Prostate gland (tissue), 2 donors: ENCODE measurements around the gene PITPNC1. TPM values are rescaled to one million over a fixed set of nuclear protein-coding genes. Genes with fewer than 3 reads are reported as not detected.
"Not testable (repeated sequence)": the region's sequence is repeated elsewhere in the genome, so short reads cannot be mapped to it uniquely, and the experiment has no call there.

Source experiments
- DNase-seq: peaks from one replicate; pipeline ENCODE4 v3.0.0-alpha.2; 2019; ENCODE audit warnings: low spot score
- H3K27ac ChIP-seq, 2 donors: fragments of 200-600 bp; sonication (generic); 2 replicates each; pipeline ENCODE4 v1.5.1; 2017 to 2019
- H3K27me3 ChIP-seq: fragments of 200-600 bp; sonication (generic); replicated peaks from 2 replicates; pipeline ENCODE4 v1.5.1; 2019; ENCODE audit not compliant: insufficient read depth
- H3K36me3 ChIP-seq, 2 donors: fragments of 200-600 bp; sonication (generic); 1 replicate in 1 of 2; 2 replicates in 1 of 2; pipeline versions ENCODE4 v1.5.1 to v1.8.1; 2017 to 2019
- H3K4me1 ChIP-seq: fragments of 200-600 bp; sonication (generic); replicated peaks from 2 replicates; pipeline ENCODE4 v1.5.1; 2019
- H3K4me3 ChIP-seq, 2 donors: fragments of 200-600 bp; sonication (generic); 2 replicates each; pipeline ENCODE4 v1.5.1; 2017 to 2019
- H3K9me3 ChIP-seq: fragments of 200-600 bp; sonication (generic); 2 replicates; pipeline ENCODE4 v1.5.1; 2017
- POLR2A ChIP-seq: fragments of 450-650 bp; IDR thresholded peaks from one replicate; pipeline ENCODE4 v1.6.1; 2016; ENCODE audit warnings: antibody characterized with exemption, mild to moderate bottlenecking
- POLR2AphosphoS5 ChIP-seq: sonication (generic); formaldehyde crosslinking; IDR thresholded peaks from one replicate; pipeline ENCODE4 v1.6.1; 2017; ENCODE audit warnings: antibody characterized with exemption
- WGBS: methylation state at CpG from one replicate; pipeline ENCODE4 v1.1.5; 2018; 5-methylcytosine and 5-hydroxymethylcytosine counted together
- intact Hi-C: fragments of 100-400 bp; cut with DNase I; formaldehyde crosslinking; loops from one replicate; pipeline ENCODE4 v1.14.2; 2022
- total RNA-seq, 2 donors: library from RNA; depleted of rRNA; stranded (reverse); fragments of >200 nt; gene quantifications; one replicate each; pipeline ENCODE4 v1.1.0, GENCODE V29; 2016
- TF ChIP-seq, protein P1 (sequence below), 4 experiments: fragments of 200-600 bp in 2 of 4; fragments of 450-650 bp in 2 of 4; sonication (generic) in 2 of 4; IDR thresholded peaks; 1 replicate in 3 of 4; 2 replicates in 1 of 4; pipeline ENCODE4 v1.5.1; 2016 to 2019; ENCODE audit warnings: antibody characterized with exemption in 4 of 4, mild to moderate bottlenecking in 2 of 4, moderate library complexity in 2 of 4

PITPNC1 gene
- total RNA-seq, 2 donors from 2014 or later = 10.1 to 12.9 TPM

DNA sequence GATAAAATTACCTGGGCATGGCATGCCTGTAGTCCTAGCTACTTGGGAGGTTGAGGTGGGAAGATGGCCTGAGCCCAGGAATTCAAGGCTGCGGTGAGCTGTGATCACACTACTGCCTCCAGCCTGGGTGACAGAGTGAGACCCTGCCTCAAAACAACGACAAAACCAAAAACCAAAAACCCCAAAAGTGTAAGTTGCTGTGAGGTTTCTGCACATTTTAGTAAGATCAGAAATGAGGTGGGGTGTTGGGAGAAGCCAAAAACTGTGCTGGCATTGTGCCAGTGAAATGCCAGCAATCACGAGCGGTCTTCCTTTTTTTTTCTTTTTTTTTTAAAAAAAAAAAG lies 114.6 kb downstream of the PITPNC1 start:
- no peak for DNase-seq
- intact Hi-C loops = loop anchor here (5.0 kb wide), 1 partner anchor 41 kb away; no protein-coding TSS in a partner anchor
- Histone ChIP-seq H3K4me1 (no peaks in the 10 kb centered on the region), H3K9me3 (no peaks in the 10 kb centered on the region), H3K27me3 (no peaks in the 10 kb centered on the region), H3K27ac (no peak overlapping the region), H3K4me3 (no peak overlapping the region), H3K36me3 (no peaks in the 10 kb centered on the region)
- TF ChIP-seq POLR2AphosphoS5 = no peak
- TF ChIP-seq POLR2A = no peak
- TF ChIP-seq, protein P1, sequence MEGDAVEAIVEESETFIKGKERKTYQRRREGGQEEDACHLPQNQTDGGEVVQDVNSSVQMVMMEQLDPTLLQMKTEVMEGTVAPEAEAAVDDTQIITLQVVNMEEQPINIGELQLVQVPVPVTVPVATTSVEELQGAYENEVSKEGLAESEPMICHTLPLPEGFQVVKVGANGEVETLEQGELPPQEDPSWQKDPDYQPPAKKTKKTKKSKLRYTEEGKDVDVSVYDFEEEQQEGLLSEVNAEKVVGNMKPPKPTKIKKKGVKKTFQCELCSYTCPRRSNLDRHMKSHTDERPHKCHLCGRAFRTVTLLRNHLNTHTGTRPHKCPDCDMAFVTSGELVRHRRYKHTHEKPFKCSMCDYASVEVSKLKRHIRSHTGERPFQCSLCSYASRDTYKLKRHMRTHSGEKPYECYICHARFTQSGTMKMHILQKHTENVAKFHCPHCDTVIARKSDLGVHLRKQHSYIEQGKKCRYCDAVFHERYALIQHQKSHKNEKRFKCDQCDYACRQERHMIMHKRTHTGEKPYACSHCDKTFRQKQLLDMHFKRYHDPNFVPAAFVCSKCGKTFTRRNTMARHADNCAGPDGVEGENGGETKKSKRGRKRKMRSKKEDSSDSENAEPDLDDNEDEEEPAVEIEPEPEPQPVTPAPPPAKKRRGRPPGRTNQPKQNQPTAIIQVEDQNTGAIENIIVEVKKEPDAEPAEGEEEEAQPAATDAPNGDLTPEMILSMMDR (IDR thresholded peaks at IDR 0.05) = no peak
- 63% methylated on average over 4 of the region's 4 CpGs for WGBS

DNA sequence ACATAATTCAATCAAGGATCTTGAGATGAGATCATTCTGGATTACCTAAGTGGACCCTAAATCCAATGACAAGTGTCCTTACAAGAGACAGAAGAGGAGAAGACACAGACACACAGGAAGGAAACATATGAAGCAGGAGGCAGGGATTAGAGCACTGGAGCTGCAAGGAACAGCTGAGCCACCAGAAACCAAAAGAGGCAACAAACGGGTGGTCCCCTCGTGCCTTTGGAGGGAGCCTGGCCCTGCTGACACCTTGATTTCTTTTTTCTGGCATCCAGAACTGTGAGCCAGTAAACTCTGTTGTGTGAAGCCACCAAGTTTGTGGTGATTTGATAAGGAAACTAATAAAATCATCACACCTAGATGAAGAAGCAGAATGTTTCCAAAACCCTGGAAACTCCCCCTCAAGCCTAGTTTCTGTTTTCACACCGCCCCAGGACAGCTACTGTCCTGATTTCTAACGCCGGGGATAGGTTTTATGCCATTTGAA lies 115.2 kb downstream of the PITPNC1 start:
- no peaks in the 10 kb centered on the region for H3K9me3 ChIP-seq
- WGBS = 41% methylated on average over 5 of the region's 5 CpGs
- no peak for DNase-seq
- TF ChIP-seq, protein P1 (IDR thresholded peaks at IDR 0.05) = no peak
- no peak for TF ChIP-seq POLR2AphosphoS5
- no peak for TF ChIP-seq POLR2A
- H3K27me3 ChIP-seq = no peaks in the 10 kb centered on the region
- H3K4me3 ChIP-seq = no peak overlapping the region
- H3K27ac ChIP-seq = peak overlapping the region in 1 of 2 donors; percentile 38
- intact Hi-C loops = loop anchor here (5.0 kb wide), 1 partner anchor 40 kb away; no protein-coding TSS in a partner anchor
- no peaks in the 10 kb centered on the region for H3K36me3 ChIP-seq
- no peaks in the 10 kb centered on the region for H3K4me1 ChIP-seq

DNA sequence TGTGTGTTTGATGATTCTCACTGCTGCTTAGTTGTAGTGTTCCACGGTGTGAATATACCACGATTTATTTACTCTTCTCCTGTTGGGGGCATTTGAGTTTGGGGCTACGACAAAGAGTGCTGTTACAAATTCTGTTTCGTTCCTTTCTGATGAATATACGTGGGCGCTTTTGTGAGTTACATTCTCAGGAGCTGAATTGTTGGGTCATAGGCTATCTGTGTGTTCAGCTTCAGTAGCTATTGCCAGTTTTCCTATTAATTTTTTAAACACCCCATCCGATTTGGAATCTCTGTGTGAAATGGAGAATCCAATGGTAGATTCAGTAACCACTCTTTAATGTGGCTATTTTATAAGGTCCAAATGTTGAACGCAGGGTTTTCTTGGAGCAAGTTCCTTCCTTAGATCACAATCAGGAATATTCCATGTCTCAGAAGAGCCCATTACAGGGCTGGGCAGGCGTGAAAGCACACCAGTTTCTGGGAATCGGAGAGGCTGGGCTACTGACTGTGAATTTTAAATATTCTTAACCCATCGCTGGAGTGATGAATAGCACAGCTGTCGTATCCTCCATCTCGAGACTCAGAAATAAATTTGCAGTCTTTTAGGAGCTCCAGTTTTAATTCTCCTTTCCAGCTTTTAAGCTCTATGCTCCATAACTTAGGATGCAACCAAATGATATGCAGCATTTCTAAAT lies 115.9 kb downstream of the PITPNC1 start:
- Histone ChIP-seq H3K36me3 (no peaks in the 10 kb centered on the region), H3K27ac (peak overlapping the region in 1 of 2 donors; percentile 38), H3K9me3 (no peaks in the 10 kb centered on the region), H3K27me3 (no peaks in the 10 kb centered on the region), H3K4me3 (no peak overlapping the region), H3K4me1 (no peaks in the 10 kb centered on the region)
- TF ChIP-seq POLR2A (no peak), POLR2AphosphoS5 (no peak)
- TF ChIP-seq, protein P1 (IDR thresholded peaks at IDR 0.05) = no peak
- no peak for DNase-seq
- intact Hi-C loops = loop anchor here (5.0 kb wide), 1 partner anchor 39 kb away; no protein-coding TSS in a partner anchor
- 40% methylated on average over 13 of the region's 13 CpGs for WGBS

DNA sequence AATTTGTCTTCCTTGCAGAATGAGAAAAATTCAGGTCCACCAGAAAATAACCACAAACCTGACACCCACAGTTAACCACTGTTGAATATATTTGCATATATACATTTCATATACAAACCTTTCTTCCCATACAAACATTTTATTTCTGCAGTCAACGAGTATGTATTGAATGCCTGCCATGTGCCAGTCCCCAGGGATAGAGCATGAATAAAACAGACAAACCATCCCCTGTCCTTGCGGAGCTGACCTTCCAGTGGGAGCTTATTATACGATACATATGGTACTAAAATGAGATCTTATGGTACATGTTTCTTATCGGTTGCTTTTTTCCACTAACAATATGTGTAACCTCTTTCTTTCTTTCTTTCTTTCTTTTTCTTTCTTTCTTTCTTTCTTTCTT lies 116.7 kb downstream of the PITPNC1 start:
- intact Hi-C loops = loop anchor here (5.0 kb wide), 1 partner anchor 38 kb away; no protein-coding TSS in a partner anchor
- no peak for DNase-seq
- TF ChIP-seq, protein P1 (IDR thresholded peaks at IDR 0.05) = no peak
- TF ChIP-seq POLR2AphosphoS5 (no peak), POLR2A (no peak)
- 89% methylated on average over 4 of the region's 4 CpGs for WGBS
- Histone ChIP-seq H3K4me3 (no peak overlapping the region), H3K9me3 (no peaks in the 10 kb centered on the region), H3K27ac (no peak overlapping the region), H3K27me3 (no peaks in the 10 kb centered on the region), H3K4me1 (no peaks in the 10 kb centered on the region), H3K36me3 (no peaks in the 10 kb centered on the region)

DNA sequence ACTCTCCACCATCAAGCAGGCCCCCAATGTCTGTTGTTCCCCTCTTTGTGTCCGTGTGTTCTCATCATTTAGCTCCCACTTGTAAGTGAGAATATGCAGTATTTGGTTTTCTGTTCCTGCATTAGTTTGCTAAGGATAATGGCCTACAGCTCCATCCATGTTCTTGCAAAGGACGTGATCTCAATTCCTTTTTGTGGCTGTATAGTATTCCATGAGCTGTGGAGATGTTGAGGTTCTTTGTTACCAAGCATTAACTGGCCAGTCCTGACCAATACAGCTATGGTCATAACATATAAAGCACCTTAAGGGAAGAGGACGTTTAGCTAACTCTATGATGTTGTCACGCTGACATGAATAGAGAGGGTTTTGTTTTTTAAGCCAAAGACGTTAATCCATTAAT lies 118.5 kb downstream of the PITPNC1 start:
- DNase-seq, H3K9me3 ChIP-seq, intact Hi-C loops, H3K27me3 ChIP-seq, H3K27ac ChIP-seq, H3K4me1 ChIP-seq, H3K4me3 ChIP-seq, H3K36me3 ChIP-seq: not testable (repeated sequence)
- WGBS = 97% methylated on average over 5 of the region's 5 CpGs
